H1 (cell line): ENCODE measurements around the gene FAM163A. TPM values are rescaled to one million over a fixed set of nuclear protein-coding genes. Genes with fewer than 3 reads are reported as not detected.

Experiments
- CTCF ChIA-PET: fragments of 300-600 bp; sonication (Branson Sonifier 250); formaldehyde crosslinking; loops from one replicate; lab custom pipeline; 2021; ENCODE audit not compliant: partially characterized antibody; lab: Charles Lee
- POLR2A ChIA-PET: fragments of 300-600 bp; sonication (Branson Sonifier 250); formaldehyde crosslinking; loops from one replicate; lab custom pipeline; 2021; ENCODE audit warnings: inconsistent platforms; ENCODE audit not compliant: partially characterized antibody; lab: Charles Lee
- DNase-seq, 2 experiments: peaks; one replicate each; pipeline versions ENCODE4 v3.0.0 to v3.0.0-alpha.2; 2010 to 2022; ENCODE audit warnings: low spot score in 2 of 2, low read depth in 1 of 2, mixed read lengths in 1 of 2
- FAIRE-seq: peaks from 2 replicates; lab custom pipeline; 2011; peaks lifted over from hg19 to GRCh38; lab: Jason Lieb, UNC
- H2AFZ ChIP-seq: 2 replicates; pipeline ENCODE4 v1.8.1; 2012; ENCODE audit warnings: low read length, inconsistent platforms
- H2AK5ac ChIP-seq: 2 replicates; pipeline ENCODE4 v1.6.1; 2013; ENCODE audit warnings: low read depth, low read length
- H2BK120ac ChIP-seq: replicated peaks from 2 replicates; pipeline ENCODE3; 2013; ENCODE audit warnings: low read depth, low read length, inconsistent platforms
- H2BK12ac ChIP-seq: 2 replicates; pipeline ENCODE4 v1.6.1; 2013; ENCODE audit warnings: low read depth, low read length
- H2BK15ac ChIP-seq: 2 replicates; pipeline ENCODE4 v1.6.1; 2013; ENCODE audit warnings: low read length
- H2BK20ac ChIP-seq: 2 replicates; pipeline ENCODE4 v1.6.1; 2013; ENCODE audit warnings: low read length
- H2BK5ac ChIP-seq: 2 replicates; pipeline ENCODE4 v1.6.1; 2013; ENCODE audit warnings: low read depth, low read length
- H3K14ac ChIP-seq: 2 replicates; pipeline ENCODE4 v1.6.1; 2013; ENCODE audit warnings: inconsistent platforms; ENCODE audit not compliant: insufficient read length
- H3K18ac ChIP-seq: 2 replicates; pipeline ENCODE4 v1.6.1; 2013; ENCODE audit warnings: low read length; ENCODE audit errors: extremely low read depth
- H3K23ac ChIP-seq: 2 replicates; pipeline ENCODE4 v1.6.1; 2013; ENCODE audit warnings: inconsistent platforms; ENCODE audit not compliant: insufficient read length
- H3K23me2 ChIP-seq: 2 replicates; pipeline ENCODE4 v1.6.1; 2013; ENCODE audit warnings: low read depth, low read length
- H3K27ac ChIP-seq: 2 replicates; pipeline ENCODE4 v1.6.1; 2011; ENCODE audit warnings: low read depth, low read length, inconsistent platforms
- H3K27me3 ChIP-seq, 4 experiments: replicated peaks in 1 of 4; 1 replicate in 1 of 4; 2 replicates in 3 of 4; pipeline versions ENCODE4 v1.6.1 to v1.8.1; 2011 to 2013; ENCODE audit warnings: low read length in 3 of 4, mild to moderate bottlenecking in 3 of 4, inconsistent platforms in 2 of 4, mixed read lengths in 2 of 4, moderate library complexity in 1 of 4; ENCODE audit not compliant: control insufficient read depth in 3 of 4, insufficient read depth in 3 of 4; ENCODE audit errors: extremely low read depth in 1 of 4
- H3K36me3 ChIP-seq, 4 experiments: 2 replicates each; pipeline versions ENCODE4 v1.6.1 to v1.8.1; 2011 to 2013; ENCODE audit warnings: mild to moderate bottlenecking in 4 of 4, low read length in 3 of 4, moderate library complexity in 2 of 4, control low read depth in 1 of 4, inconsistent platforms in 1 of 4; ENCODE audit not compliant: insufficient read depth in 4 of 4, control insufficient read depth in 2 of 4
- H3K4ac ChIP-seq: replicated peaks from 2 replicates; pipeline ENCODE3; 2013; ENCODE audit warnings: low read length, low read depth, mixed read lengths, inconsistent platforms; ENCODE audit not compliant: insufficient read length
- H3K4me1 ChIP-seq, 4 experiments: replicated peaks in 1 of 4; 1 replicate in 1 of 4; 2 replicates in 3 of 4; pipeline versions ENCODE4 v1.6.1 to v1.8.1; 2011 to 2013; ENCODE audit warnings: low read length in 3 of 4, inconsistent platforms in 2 of 4, mixed read lengths in 1 of 4; ENCODE audit not compliant: insufficient read depth in 4 of 4, control insufficient read depth in 3 of 4
- H3K4me2 ChIP-seq, 2 experiments: 2 replicates each; pipeline versions ENCODE4 v1.6.1 to v1.8.1; 2011 to 2013; ENCODE audit warnings: low read depth in 2 of 2, low read length in 2 of 2, control low read depth in 1 of 2, inconsistent platforms in 1 of 2, mild to moderate bottlenecking in 1 of 2; ENCODE audit not compliant: insufficient read depth in 1 of 2
- H3K4me3 ChIP-seq, 4 experiments: fragments of 200-600, 300-600 bp in 1 of 4; sonication (generic), shearing (Covaris generic), sonication (Bioruptor Twin) in 1 of 4; 2 replicates each; pipeline versions ENCODE4 v1.5.1 to v1.8.1; 2011 to 2016; ENCODE audit warnings: low read length in 4 of 4, low read depth in 3 of 4, control low read depth in 2 of 4, inconsistent platforms in 2 of 4, mild to moderate bottlenecking in 2 of 4, mixed read lengths in 1 of 4, moderate library complexity in 1 of 4; ENCODE audit not compliant: insufficient read depth in 2 of 4; ENCODE audit errors: extremely low read depth in 1 of 4
- H3K56ac ChIP-seq: replicated peaks from 2 replicates; pipeline ENCODE3; 2013; ENCODE audit warnings: low read depth, mild to moderate bottlenecking, mixed read lengths, low read length, inconsistent platforms; ENCODE audit not compliant: insufficient read length
- H3K79me1 ChIP-seq: 2 replicates; pipeline ENCODE4 v1.6.1; 2013; ENCODE audit warnings: low read depth, low read length, control low read depth
- H3K79me2 ChIP-seq, 2 experiments: 2 replicates each; pipeline versions ENCODE4 v1.6.1 to v1.8.1; 2012 to 2013; ENCODE audit warnings: low read length in 2 of 2, mild to moderate bottlenecking in 2 of 2, inconsistent platforms in 1 of 2; ENCODE audit not compliant: insufficient read depth in 2 of 2, control insufficient read depth in 1 of 2
- H3K9ac ChIP-seq, 4 experiments: replicated peaks in 1 of 4; 1 replicate in 1 of 4; 2 replicates in 3 of 4; pipeline versions ENCODE4 v1.6.1 to v1.8.1; 2011 to 2013; ENCODE audit warnings: low read depth in 3 of 4, low read length in 3 of 4, control low read depth in 2 of 4, mild to moderate bottlenecking in 2 of 4, moderate library complexity in 2 of 4, inconsistent platforms in 1 of 4; ENCODE audit errors: extremely low read depth in 1 of 4
- H3K9me3 ChIP-seq, 2 experiments: 2 replicates each; pipeline versions ENCODE4 v1.6.1 to v1.8.1; 2012 to 2013; ENCODE audit warnings: mild to moderate bottlenecking in 2 of 2, moderate library complexity in 2 of 2, control low read depth in 1 of 2, inconsistent platforms in 1 of 2, low read depth in 1 of 2, low read length in 1 of 2, mixed read lengths in 1 of 2; ENCODE audit not compliant: insufficient read depth in 2 of 2
- H4K20me1 ChIP-seq, 2 experiments: replicated peaks in 1 of 2; 2 replicates each; pipeline versions ENCODE3 to v1.8.1; 2011 to 2013; ENCODE audit warnings: inconsistent platforms in 2 of 2, low read length in 2 of 2, mild to moderate bottlenecking in 1 of 2; ENCODE audit not compliant: insufficient read depth in 2 of 2, control insufficient read depth in 1 of 2
- H4K5ac ChIP-seq: 2 replicates; pipeline ENCODE4 v1.6.1; 2013; ENCODE audit warnings: low read length, low read depth, mixed read lengths, inconsistent platforms; ENCODE audit not compliant: insufficient read length
- H4K8ac ChIP-seq: 2 replicates; pipeline ENCODE4 v1.8.0; 2013; ENCODE audit warnings: mild to moderate bottlenecking, moderate library complexity, low read length, inconsistent platforms; ENCODE audit not compliant: insufficient read depth; ENCODE audit errors: extremely low read depth
- H4K91ac ChIP-seq: replicated peaks from 2 replicates; pipeline ENCODE3; 2013; ENCODE audit warnings: low read length, mixed read lengths, inconsistent platforms; ENCODE audit not compliant: insufficient read length
- CBX8 ChIP-seq: fragments of 300-800, 300-1000 bp; sonication (generic); IDR thresholded peaks from 2 replicates; pipeline ENCODE4 v1.7.1; 2016; ENCODE audit warnings: low read depth, low read length, borderline replicate concordance
- CEBPB ChIP-seq: IDR thresholded peaks from 2 replicates; pipeline ENCODE4 v1.6.1; 2012; ENCODE audit warnings: low read depth, low read length
- CTCF ChIP-seq, 3 experiments: IDR thresholded peaks; 1 replicate in 2 of 3; 2 replicates in 1 of 3; pipeline versions ENCODE4 v1.5.1 to v1.6.1; 2011; ENCODE audit warnings: low read length in 3 of 3, mild to moderate bottlenecking in 3 of 3, inconsistent platforms in 2 of 3, low read depth in 1 of 3, moderate library complexity in 1 of 3; ENCODE audit not compliant: insufficient read depth in 1 of 3; ENCODE audit errors: control extremely low read depth in 1 of 3
- E2F6 ChIP-seq: IDR thresholded peaks from 2 replicates; pipeline ENCODE4 v1.6.1; 2012; ENCODE audit warnings: inconsistent platforms
- EGR1 ChIP-seq: IDR thresholded peaks from 2 replicates; pipeline ENCODE4 v1.6.1; 2011; ENCODE audit warnings: low read depth, low read length, borderline replicate concordance
- SIX5 ChIP-seq: IDR thresholded peaks from 2 replicates; pipeline ENCODE4 v1.6.1; 2011; ENCODE audit warnings: mild to moderate bottlenecking, low read depth, low read length
- USF2 ChIP-seq: IDR thresholded peaks from 2 replicates; pipeline ENCODE4 v1.6.1; 2011; ENCODE audit warnings: low read length, improper control_type of control experiment
- WGBS, 2 experiments: shearing (Covaris generic) in 1 of 2; methylation state at CpG; one replicate each; pipeline versions ENCODE4 v1.1.6 to v1.1.7; 2013 to 2015; ENCODE audit warnings: low lambda C conversion rate in 2 of 2, mixed read lengths in 2 of 2, inconsistent platforms in 1 of 2, low coverage in 1 of 2, missing lambda C conversion rate in 1 of 2; ENCODE audit not compliant: insufficient replicate concordance in 2 of 2, insufficient coverage in 1 of 2, insufficient read length in 1 of 2; ENCODE audit errors: extremely low coverage in 1 of 2, missing lambda C conversion rate in 1 of 2; 5-methylcytosine and 5-hydroxymethylcytosine counted together
- polyA plus RNA-seq, 7 experiments: library from polyadenylated mRNA; depleted of rRNA in 3 of 7; stranded (reverse) in 5 of 7; unstranded in 2 of 7; fragments of >200 nt in 5 of 7; fragments of 200-250 nt in 2 of 7; gene quantifications; 1 replicate in 5 of 7; 2 replicates in 1 of 7; 4 replicates in 1 of 7; pipeline versions ENCODE4 v1.2.1 to v1.2.3, GENCODE V29; 2011 to 2013; ENCODE audit warnings: missing spikeins in 2 of 7, mixed read lengths in 2 of 7
- total RNA-seq: library from RNA; stranded (reverse); fragmentation: NEBNext Ultra II Directional; extraction: Animal tissue kit (Norgen Biotek cat#: 25700); gene quantifications from 2 replicates; pipeline ENCODE4 v1.2.1, GENCODE V29; 2021

FAM163A gene
- total and polyA plus RNA-seq, 2 of the 8 experiments (the other 6 are each of a cell fraction or from before 2014, with no cell fraction given) = 0.13 to 0.18 TPM

DNA sequence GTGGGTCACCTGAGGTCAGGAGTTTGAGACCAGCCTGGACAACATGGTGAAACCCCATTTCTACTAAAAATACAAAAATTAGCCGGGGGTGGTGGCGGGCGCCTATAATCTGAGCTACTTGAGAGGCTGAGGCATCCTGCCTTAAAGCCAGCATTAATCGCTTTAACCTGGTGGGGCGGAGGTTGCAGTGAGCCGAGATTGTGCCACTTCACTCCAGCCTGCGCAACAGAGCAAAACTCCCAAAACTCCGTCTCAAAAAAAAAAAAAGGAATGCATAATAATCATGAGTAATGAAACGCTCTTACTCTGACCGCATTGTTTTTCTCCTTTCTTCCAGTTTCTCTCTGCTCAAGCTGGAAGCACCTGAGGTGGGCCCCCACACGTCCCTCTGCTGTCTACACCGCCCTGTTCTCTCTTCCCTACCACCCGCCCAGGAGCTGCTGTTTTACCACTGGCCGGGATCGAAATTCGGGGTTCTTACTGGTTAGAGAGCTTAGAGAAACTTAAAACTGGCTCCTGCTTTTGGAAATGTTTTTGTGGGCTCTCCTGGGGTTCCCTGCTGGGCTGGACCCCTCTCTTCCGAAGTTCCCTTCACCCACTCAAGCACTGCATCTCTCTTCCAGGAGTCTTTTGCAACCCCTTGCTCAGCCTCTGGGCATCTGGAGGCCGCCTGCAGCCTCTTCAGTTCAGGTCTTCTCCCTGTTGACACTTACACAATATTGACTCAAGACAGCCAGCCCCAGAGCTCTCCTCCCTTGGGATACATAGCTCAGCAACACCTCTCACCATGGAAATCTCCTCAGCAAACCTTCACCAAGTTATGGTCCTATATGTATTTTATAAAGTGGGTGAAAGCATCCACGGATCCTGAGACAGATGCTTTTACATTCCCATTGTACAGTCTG lies 62.5 kb downstream of the FAM163A start:
- Histone ChIP-seq H3K4me1 (no peaks in the 10 kb centered on the region; a peak in 2 of 7 replicates), H2BK15ac (no peak overlapping the region), H4K5ac (no peak overlapping the region), H3K9me3 (no peaks in the 10 kb centered on the region), H3K36me3 (no peaks in the 10 kb centered on the region), H4K8ac (no peak overlapping the region), H4K20me1 (no peaks in the 10 kb centered on the region), H3K23me2 (no peaks in the 10 kb centered on the region), H2BK20ac (no peak overlapping the region), H3K56ac (no peak overlapping the region), H2BK5ac (no peak overlapping the region), H4K91ac (no peak overlapping the region), H3K4me3 (no peak overlapping the region), H3K4ac (no peak overlapping the region), H3K27me3 (no peaks in the 10 kb centered on the region; a peak in 1 of 7 replicates), H2AK5ac (no peak overlapping the region), H3K18ac (no peak overlapping the region), H3K9ac (no peak overlapping the region), H2BK120ac (no peak overlapping the region), H3K23ac (no peak overlapping the region), H2AFZ (no peak overlapping the region), H3K14ac (no peak overlapping the region), H2BK12ac (no peak overlapping the region), H3K4me2 (no peak overlapping the region), H3K79me2 (no peaks in the 10 kb centered on the region), H3K79me1 (no peaks in the 10 kb centered on the region), H3K27ac (no peak overlapping the region)
- POLR2A ChIA-PET = interaction anchor here (1.0 kb wide), 1 partner anchor 18 kb away, joined by 3 read pairs; no protein-coding TSS in a partner anchor
- 83% methylated on average over 19 of the region's 19 CpGs; no CpG with 5 or more reads in 1 of the 2 experiments for WGBS, 2 experiments
- DNase-seq (no peak), FAIRE-seq (no peak)
- CTCF ChIA-PET = interaction anchor here (0.6 to 16.2 kb wide), 6 partner anchors 6 to 98 kb away, joined by 3 to 595 read pairs (median 42); no protein-coding TSS in a partner anchor
- TF ChIP-seq EGR1 (no peak), CTCF (IDR thresholded peaks at IDR 0.05; ENCODE audit: control extremely low read depth in 1 of 3, insufficient read depth in 1 of 3, low read depth in 1 of 3, low read length in 3 of 3) (no peak), E2F6 (no peak), CBX8 (no peak), CEBPB (no peak), USF2 (no peak), SIX5 (no peak)
